Measurements from ENCODE around the gene SIGLEC7.

SIGLEC7 gene

DNA sequence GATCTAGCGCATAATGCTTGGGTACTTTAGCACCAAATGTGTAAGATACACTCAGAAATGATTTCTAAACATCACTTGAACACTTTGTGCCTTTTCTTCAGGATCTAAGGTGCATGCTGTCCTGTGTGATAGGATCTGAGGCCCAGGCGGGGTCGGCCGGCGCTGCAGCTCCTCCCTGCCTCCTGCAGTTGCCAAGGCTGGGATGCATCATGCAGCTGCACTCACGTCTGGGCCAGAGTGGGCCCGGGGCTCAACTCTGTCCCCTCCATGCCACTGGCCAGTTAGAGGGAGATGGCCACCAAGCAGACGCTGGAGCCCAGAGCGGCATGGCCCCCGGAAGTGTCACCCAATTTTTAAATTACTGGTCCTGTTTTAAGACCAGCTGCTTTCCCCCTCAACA, 53.5 kb downstream of the SIGLEC7 start:
- no peak for DNase-seq (ENCODE audit: low read depth, low spot score)
- H3K4me3 ChIP-seq (ENCODE audit: low read depth, low read length), result no peak overlapping the region
- TF ChIP-seq, protein P1, sequence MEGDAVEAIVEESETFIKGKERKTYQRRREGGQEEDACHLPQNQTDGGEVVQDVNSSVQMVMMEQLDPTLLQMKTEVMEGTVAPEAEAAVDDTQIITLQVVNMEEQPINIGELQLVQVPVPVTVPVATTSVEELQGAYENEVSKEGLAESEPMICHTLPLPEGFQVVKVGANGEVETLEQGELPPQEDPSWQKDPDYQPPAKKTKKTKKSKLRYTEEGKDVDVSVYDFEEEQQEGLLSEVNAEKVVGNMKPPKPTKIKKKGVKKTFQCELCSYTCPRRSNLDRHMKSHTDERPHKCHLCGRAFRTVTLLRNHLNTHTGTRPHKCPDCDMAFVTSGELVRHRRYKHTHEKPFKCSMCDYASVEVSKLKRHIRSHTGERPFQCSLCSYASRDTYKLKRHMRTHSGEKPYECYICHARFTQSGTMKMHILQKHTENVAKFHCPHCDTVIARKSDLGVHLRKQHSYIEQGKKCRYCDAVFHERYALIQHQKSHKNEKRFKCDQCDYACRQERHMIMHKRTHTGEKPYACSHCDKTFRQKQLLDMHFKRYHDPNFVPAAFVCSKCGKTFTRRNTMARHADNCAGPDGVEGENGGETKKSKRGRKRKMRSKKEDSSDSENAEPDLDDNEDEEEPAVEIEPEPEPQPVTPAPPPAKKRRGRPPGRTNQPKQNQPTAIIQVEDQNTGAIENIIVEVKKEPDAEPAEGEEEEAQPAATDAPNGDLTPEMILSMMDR (IDR thresholded peaks at IDR 0.05; ENCODE audit: insufficient read depth, low read length, missing control alignments), result no peak
- ChIA-PET POLR2A (no interaction called here), CTCF (no interaction called here)

DNA sequence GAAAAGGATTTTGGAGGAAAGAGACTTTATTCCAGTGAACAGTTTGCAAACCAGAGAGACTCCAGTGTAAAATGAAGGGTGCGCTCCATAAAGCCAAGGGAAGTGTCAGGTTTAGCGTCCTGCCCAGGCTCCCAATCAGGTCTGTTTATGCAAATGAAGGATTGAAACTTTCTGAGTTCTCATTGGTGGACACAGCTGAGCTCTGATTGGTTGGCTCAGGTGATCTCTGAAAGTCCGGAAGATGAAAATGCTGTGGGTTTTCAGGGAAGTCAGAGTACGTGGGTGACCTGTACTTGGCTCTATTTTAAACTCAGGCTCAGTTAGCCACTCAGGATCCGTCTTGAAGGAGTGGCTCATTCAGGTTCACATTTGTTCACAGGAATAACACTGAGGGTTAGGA, 54.1 kb downstream of the SIGLEC7 start:
- DNase-seq (ENCODE audit: low read depth, low spot score), result no peak
- POLR2A ChIA-PET, result no interaction called here
- CTCF ChIA-PET, result no interaction called here

DNA sequence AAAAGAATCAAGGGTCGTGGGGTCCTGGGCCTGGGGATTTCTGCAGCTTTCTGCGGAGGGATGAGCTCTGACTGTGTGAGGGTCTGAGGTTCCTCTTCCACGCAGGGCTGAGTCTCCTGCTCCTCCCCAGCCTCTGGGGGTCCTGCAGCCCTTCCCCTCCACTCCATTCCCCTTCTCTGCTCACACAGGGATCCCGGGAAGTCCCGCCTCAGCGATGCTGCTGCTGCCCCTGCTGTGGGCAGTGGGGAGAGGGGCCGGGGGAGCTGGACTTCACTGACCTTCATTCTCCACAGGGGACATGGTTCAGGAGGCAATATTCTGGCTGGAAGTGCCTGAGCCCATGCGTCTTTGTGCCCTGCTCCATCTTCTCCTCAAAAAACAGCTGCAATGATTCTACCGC, 56.5 kb downstream of the SIGLEC7 start:
- POLR2A ChIA-PET, result no interaction called here
- no peak overlapping the region for H3K4me3 ChIP-seq (ENCODE audit: low read depth, low read length)
- CTCF ChIA-PET, result no interaction called here
- no peak for DNase-seq (ENCODE audit: low read depth, low spot score)
- TF ChIP-seq, protein P1 (IDR thresholded peaks at IDR 0.05; ENCODE audit: insufficient read depth, low read length, missing control alignments), result no peak

More for the DNA sequence above, 54.1 kb downstream of the SIGLEC7 start:
- TF ChIP-seq, protein P1 (IDR thresholded peaks at IDR 0.05; ENCODE audit: insufficient read depth, low read length, missing control alignments), result no peak
- H3K4me3 ChIP-seq (ENCODE audit: low read depth, low read length), result no peak overlapping the region

DNA sequence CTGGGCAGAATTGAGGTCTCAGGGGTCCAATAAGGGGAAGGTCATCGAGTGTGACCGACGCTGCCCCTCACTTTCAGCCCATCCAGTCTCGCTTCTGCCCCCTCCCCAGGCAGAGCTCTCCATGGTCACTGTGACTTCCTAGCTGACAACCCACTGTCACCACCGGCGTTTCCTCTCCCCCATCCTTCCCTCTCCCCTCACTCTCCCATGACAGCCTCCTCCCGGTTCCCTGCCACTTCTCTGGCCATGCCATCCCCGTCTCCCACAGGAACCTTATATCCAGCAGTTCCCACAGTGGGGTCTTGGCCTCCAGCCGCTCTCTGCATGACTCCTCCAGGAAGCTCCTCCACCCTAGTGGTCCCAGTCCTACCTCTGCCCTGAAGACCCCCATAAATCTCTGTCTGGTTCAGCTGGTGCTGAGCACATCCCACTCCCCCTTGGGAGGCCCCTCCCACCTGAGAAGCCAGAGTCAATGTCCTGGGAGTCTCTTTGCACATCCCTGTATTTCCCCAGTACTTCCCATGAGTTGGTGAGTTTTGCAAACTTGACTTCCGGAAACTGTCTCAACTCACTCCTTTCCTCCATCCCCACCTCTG, 58.1 kb downstream of the SIGLEC7 start:
- POLR2A ChIA-PET, result no interaction called here
- DNase-seq (ENCODE audit: low read depth, low spot score), result no peak
- H3K4me3 ChIP-seq (ENCODE audit: low read depth, low read length), result no peak overlapping the region
- TF ChIP-seq, protein P1 (IDR thresholded peaks at IDR 0.05; ENCODE audit: insufficient read depth, low read length, missing control alignments), result no peak
- CTCF ChIA-PET, result no interaction called here

DNA sequence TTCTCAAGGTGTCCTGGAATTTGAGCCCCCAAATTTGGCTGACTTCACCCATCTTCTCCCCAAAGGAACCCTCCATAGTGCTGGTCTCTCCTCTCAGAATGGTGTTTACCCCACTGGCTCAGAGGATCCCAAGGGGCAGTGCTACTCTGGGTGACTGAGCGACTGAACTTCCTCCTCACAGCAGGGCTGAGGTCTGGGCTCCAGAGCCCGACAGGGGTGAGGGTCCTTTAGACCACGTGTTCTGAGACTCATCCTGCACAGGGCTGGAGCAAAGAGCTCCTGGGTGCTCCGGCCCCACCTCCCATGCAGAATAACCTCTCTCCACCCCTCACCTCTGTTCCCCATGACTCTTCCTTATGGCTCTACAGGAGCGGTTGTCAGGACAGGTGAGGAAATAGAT, 59.6 kb downstream of the SIGLEC7 start:
- no peak for DNase-seq (ENCODE audit: low read depth, low spot score)
- no peak overlapping the region for H3K4me3 ChIP-seq (ENCODE audit: low read depth, low read length)
- TF ChIP-seq, protein P1 (IDR thresholded peaks at IDR 0.05; ENCODE audit: insufficient read depth, low read length, missing control alignments), result no peak
- CTCF ChIA-PET, result no interaction called here
- POLR2A ChIA-PET, result no interaction called here
